ENCODE data around the gene AOPEP.

DNA sequence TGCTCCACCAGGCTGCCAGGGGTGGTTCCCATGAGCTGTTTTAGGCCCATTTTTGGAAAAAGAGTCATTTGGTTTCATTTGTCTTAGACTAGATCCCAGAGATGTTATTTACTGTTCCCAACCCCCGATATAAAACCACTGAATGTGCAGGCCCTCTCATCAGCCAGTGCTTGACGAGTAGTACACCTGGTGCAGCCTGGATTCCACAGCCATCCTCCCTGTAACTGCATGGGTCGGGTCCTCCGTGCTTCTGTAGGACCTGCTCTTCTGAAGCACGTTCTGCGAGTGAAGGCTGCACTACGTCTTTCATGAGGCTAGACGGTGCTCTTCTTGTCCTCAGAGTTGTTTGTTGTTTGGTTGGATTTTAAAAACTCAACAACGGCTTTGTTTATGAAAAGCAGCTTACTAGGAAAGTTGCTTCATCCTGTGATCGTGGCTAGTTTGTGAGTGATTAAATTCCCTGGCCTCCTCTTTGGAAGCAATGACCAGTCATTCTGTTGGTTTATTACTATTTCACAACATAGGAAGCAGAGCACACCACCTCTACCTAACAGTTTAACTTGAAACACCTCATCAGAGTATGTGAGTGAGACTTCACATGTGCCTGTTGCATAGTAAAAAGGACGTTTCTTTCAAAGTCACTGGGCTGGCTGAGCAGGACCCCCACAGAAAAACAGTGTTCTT lies 135.2 kb downstream of the AOPEP start:
- TF ChIP-seq, protein P1, sequence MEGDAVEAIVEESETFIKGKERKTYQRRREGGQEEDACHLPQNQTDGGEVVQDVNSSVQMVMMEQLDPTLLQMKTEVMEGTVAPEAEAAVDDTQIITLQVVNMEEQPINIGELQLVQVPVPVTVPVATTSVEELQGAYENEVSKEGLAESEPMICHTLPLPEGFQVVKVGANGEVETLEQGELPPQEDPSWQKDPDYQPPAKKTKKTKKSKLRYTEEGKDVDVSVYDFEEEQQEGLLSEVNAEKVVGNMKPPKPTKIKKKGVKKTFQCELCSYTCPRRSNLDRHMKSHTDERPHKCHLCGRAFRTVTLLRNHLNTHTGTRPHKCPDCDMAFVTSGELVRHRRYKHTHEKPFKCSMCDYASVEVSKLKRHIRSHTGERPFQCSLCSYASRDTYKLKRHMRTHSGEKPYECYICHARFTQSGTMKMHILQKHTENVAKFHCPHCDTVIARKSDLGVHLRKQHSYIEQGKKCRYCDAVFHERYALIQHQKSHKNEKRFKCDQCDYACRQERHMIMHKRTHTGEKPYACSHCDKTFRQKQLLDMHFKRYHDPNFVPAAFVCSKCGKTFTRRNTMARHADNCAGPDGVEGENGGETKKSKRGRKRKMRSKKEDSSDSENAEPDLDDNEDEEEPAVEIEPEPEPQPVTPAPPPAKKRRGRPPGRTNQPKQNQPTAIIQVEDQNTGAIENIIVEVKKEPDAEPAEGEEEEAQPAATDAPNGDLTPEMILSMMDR (IDR thresholded peaks at IDR 0.05): no peak
- TF ChIP-seq POLR2A (IDR thresholded peaks at IDR 0.05): no peak
- no peak for TF ChIP-seq EP300 (IDR thresholded peaks at IDR 0.05)

All from sigmoid colon (tissue), 4 donors.